ENCODE measurements around the gene CALCOCO2. TPM values are rescaled to one million over a fixed set of nuclear protein-coding genes. Genes with fewer than 3 reads are reported as not detected.

CALCOCO2 gene
- total RNA-seq, 2 experiments from 2014 or later, result 15.3 to 64.5 TPM

- DNase-seq (ENCODE audit: low spot score), result no peak
- Histone ChIP-seq H3K79me2 (ENCODE audit: insufficient read depth, low read depth, low read length) (no peaks in the 10 kb centered on the region), H3K9me2 (ENCODE audit: insufficient read depth, low read length) (no peaks in the 10 kb centered on the region), H2AFZ (ENCODE audit: low read length) (no peak overlapping the region), H3K9me3 (ENCODE audit: low read length) (no peaks in the 10 kb centered on the region), H3K4me1 (ENCODE audit: insufficient read depth, low read length, poor library complexity, severe bottlenecking) (no peaks in the 10 kb centered on the region), H3K27ac (ENCODE audit: low read depth, low read length, poor library complexity, severe bottlenecking) (no peak overlapping the region), H3K36me3 (ENCODE audit: insufficient read depth, low read length) (no peaks in the 10 kb centered on the region), H4K20me1 (ENCODE audit: insufficient read depth, low read length) (no peaks in the 10 kb centered on the region), H3K4me2 (ENCODE audit: low read length) (no peak overlapping the region), H3K4me3 (ENCODE audit: low read depth, low read length, poor library complexity, severe bottlenecking) (no peak overlapping the region)
- CTCF ChIA-PET (ENCODE audit: unreplicated experiment), result interaction anchor here (0.6 kb wide), 1 partner anchor 21 kb away, joined by 3 read pairs; no protein-coding TSS in a partner anchor
- BruUV-seq (replicated peaks), result no TSS peak
- intact Hi-C loops (cut with micrococcal nuclease; ENCODE audit: unreplicated experiment), result no loop called here
- POLR2A ChIA-PET, result no interaction called here
- TF ChIP-seq CTCF (conservative IDR thresholded peaks at IDR 0.05; ENCODE audit: low read length), result no peak
- no peak for TF ChIP-seq EZH2phosphoT487 (IDR thresholded peaks at IDR 0.05; ENCODE audit: borderline replicate concordance, low read depth, low read length)
Measured at GRCh38 chr17:48825446-48826381, 5.1 kb upstream of the CALCOCO2 start.

- H3K4me2 ChIP-seq (ENCODE audit: low read length), result peak overlapping the region; percentile 79
- TF ChIP-seq EZH2phosphoT487 (IDR thresholded peaks at IDR 0.05; ENCODE audit: borderline replicate concordance, low read depth, low read length), result no peak
- TF ChIP-seq CTCF (conservative IDR thresholded peaks at IDR 0.05; ENCODE audit: low read length), result no peak
- peaks cover 6% of the 10 kb centered on the region; the same call in 1 of the 2 replicates for H3K79me2 ChIP-seq (ENCODE audit: insufficient read depth, low read depth, low read length)
- H2AFZ ChIP-seq (ENCODE audit: low read length), result peak overlapping the region; percentile 93
- no peaks in the 10 kb centered on the region for H4K20me1 ChIP-seq (ENCODE audit: insufficient read depth, low read length)
- intact Hi-C loops (cut with micrococcal nuclease; ENCODE audit: unreplicated experiment), result no loop called here
- CTCF ChIA-PET (ENCODE audit: unreplicated experiment), result no interaction called here
- peak overlapping the region; percentile 86 for H3K4me3 ChIP-seq (ENCODE audit: low read depth, low read length, poor library complexity, severe bottlenecking)
- H3K36me3 ChIP-seq (ENCODE audit: insufficient read depth, low read length), result no peaks in the 10 kb centered on the region
- POLR2A ChIA-PET, result no interaction called here
- no peaks in the 10 kb centered on the region for H3K9me2 ChIP-seq (ENCODE audit: insufficient read depth, low read length)
- TSS peak; percentile 61 for BruUV-seq (replicated peaks)
- no peak for DNase-seq (ENCODE audit: low spot score)
- no peak overlapping the region for H3K27ac ChIP-seq (ENCODE audit: low read depth, low read length, poor library complexity, severe bottlenecking)
- H3K4me1 ChIP-seq (ENCODE audit: insufficient read depth, low read length, poor library complexity, severe bottlenecking), result peaks cover 7% of the 10 kb centered on the region
- no peaks in the 10 kb centered on the region for H3K9me3 ChIP-seq (ENCODE audit: low read length)
Measured at GRCh38 chr17:48831549-48831883, 681 bp downstream of the CALCOCO2 start.

GRCh38 chr17:48834973-48835372 lies 4.1 kb downstream of the CALCOCO2 start:
- no peaks in the 10 kb centered on the region for H3K9me3 ChIP-seq (ENCODE audit: low read length)
- CTCF ChIA-PET (ENCODE audit: unreplicated experiment), result no interaction called here
- H2AFZ ChIP-seq (ENCODE audit: low read length), result no peak overlapping the region
- peaks cover 7% of the 10 kb centered on the region for H3K4me1 ChIP-seq (ENCODE audit: insufficient read depth, low read length, poor library complexity, severe bottlenecking)
- POLR2A ChIA-PET, result no interaction called here
- H3K4me3 ChIP-seq (ENCODE audit: low read depth, low read length, poor library complexity, severe bottlenecking), result no peak overlapping the region
- no peak overlapping the region for H3K4me2 ChIP-seq (ENCODE audit: low read length)
- TF ChIP-seq CTCF (conservative IDR thresholded peaks at IDR 0.05; ENCODE audit: low read length) (no peak), EZH2phosphoT487 (IDR thresholded peaks at IDR 0.05; ENCODE audit: borderline replicate concordance, low read depth, low read length) (no peak)
- no peaks in the 10 kb centered on the region for H3K36me3 ChIP-seq (ENCODE audit: insufficient read depth, low read length)
- BruUV-seq (replicated peaks), result no TSS peak
- H3K79me2 ChIP-seq (ENCODE audit: insufficient read depth, low read depth, low read length), result peaks cover 6% of the 10 kb centered on the region; the same call in 1 of the 2 replicates
- no peaks in the 10 kb centered on the region for H4K20me1 ChIP-seq (ENCODE audit: insufficient read depth, low read length)
- no peak overlapping the region for H3K27ac ChIP-seq (ENCODE audit: low read depth, low read length, poor library complexity, severe bottlenecking)
- H3K9me2 ChIP-seq (ENCODE audit: insufficient read depth, low read length), result no peaks in the 10 kb centered on the region
- intact Hi-C loops (cut with micrococcal nuclease; ENCODE audit: unreplicated experiment), result no loop called here
- no peak for DNase-seq (ENCODE audit: low spot score)

Measured in OCI-LY7 (cell line).